OCI-LY1 (cell line): ENCODE measurements around the gene KLK2.

Source experiments
- EZH2 ChIP-seq: fragments of 200-600 bp; sonication (generic), shearing (Covaris generic); IDR thresholded peaks from 2 replicates; pipeline ENCODE4 v1.8.0; 2017; ENCODE audit warnings: borderline replicate concordance, mixed run types, mild to moderate bottlenecking, antibody characterized with exemption, low read length, moderate library complexity, mixed read lengths
- TF ChIP-seq, protein P1 (sequence below): fragments of 200-600 bp; sonication (generic), shearing (Covaris generic); IDR thresholded peaks from 2 replicates; pipeline ENCODE4 v1.5.1; 2017; ENCODE audit warnings: mild to moderate bottlenecking, antibody characterized with exemption, low read length, moderate library complexity, mixed read lengths

DNA sequence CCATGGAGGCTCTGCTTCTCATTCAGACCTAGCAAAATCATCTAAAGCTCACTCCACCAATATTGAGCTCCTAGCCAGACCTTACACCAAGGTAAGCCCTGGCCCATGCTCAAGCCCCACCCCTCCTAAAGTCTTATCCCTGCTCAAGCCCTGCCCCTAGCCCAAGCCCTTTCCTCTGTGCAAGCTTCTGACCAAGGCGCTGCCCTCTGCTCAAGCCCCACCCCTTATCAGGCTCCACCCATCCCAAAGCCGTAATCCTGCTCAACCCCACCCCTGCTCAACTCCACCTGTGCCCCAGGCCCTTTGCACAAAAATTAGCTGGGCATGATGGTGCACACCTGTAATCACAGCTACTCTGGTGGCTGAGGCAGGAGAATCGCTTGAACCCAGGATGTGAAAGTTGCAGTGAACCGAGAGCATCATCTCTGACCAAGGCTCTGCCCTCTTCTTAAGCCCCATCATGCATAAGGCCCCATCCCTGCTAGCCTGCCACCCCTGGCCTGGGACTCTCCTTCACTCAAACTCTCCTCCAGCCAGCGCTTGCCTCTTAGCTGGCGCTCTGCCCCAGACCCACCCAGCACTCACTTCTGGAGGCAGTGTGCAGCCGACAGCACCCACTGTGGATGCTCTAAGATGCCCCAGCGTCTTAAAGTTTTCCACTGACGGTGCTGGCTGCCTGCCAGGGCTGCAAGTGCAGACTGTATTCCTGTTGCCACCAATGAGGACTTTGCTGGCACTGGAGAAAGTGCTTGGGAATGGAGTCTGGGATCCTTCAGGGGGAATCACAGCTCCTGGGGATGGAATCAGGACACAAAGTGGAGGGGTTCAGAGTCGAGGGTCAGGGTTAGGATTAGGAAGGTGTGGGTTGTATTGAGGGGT, 21.5 kb downstream of the KLK2 start:
- TF ChIP-seq, protein P1, sequence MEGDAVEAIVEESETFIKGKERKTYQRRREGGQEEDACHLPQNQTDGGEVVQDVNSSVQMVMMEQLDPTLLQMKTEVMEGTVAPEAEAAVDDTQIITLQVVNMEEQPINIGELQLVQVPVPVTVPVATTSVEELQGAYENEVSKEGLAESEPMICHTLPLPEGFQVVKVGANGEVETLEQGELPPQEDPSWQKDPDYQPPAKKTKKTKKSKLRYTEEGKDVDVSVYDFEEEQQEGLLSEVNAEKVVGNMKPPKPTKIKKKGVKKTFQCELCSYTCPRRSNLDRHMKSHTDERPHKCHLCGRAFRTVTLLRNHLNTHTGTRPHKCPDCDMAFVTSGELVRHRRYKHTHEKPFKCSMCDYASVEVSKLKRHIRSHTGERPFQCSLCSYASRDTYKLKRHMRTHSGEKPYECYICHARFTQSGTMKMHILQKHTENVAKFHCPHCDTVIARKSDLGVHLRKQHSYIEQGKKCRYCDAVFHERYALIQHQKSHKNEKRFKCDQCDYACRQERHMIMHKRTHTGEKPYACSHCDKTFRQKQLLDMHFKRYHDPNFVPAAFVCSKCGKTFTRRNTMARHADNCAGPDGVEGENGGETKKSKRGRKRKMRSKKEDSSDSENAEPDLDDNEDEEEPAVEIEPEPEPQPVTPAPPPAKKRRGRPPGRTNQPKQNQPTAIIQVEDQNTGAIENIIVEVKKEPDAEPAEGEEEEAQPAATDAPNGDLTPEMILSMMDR, result no peak
- TF ChIP-seq EZH2, result no peak
